Adrenal gland (tissue), 12 donors: ENCODE measurements around the gene MAP2K5. TPM values are rescaled to one million over a fixed set of nuclear protein-coding genes. Genes with fewer than 3 reads are reported as not detected.

ENCODE experiments used
- DNase-seq, 7 donors: peaks; one replicate each; pipeline ENCODE4 v3.0.0-alpha.2; 2019 to 2020
- H3K27ac ChIP-seq, 5 donors: fragments of 200-600 bp; sonication (generic) in 4 of 5; 1 replicate in 3 of 5; 2 replicates in 2 of 5; pipeline versions ENCODE4 v1.5.1 to v1.8.0; 2016 to 2020; ENCODE audit warnings: mild to moderate bottlenecking in 1 of 5
- H3K27me3 ChIP-seq: fragments of 200-600 bp; 2 replicates; pipeline ENCODE4 v1.8.0; 2021
- H3K36me3 ChIP-seq, 2 donors: fragments of 200-600 bp; replicated peaks in 1 of 2; 1 replicate in 1 of 2; 2 replicates in 1 of 2; pipeline versions ENCODE4 v1.5.1 to v1.8.0; 2018 to 2022
- H3K4me1 ChIP-seq, 2 donors: fragments of 200-600 bp; replicated peaks in 1 of 2; 1 replicate in 1 of 2; 2 replicates in 1 of 2; pipeline versions ENCODE4 v1.5.1 to v1.8.0; 2018 to 2021
- H3K4me3 ChIP-seq, 4 donors: fragments of 200-600 bp; sonication (generic) in 3 of 4; one replicate each; pipeline ENCODE4 v1.5.1; 2016 to 2018
- H3K9me3 ChIP-seq, 3 donors: fragments of 200-600 bp; sonication (generic) in 1 of 3; replicated peaks in 1 of 3; 1 replicate in 2 of 3; 2 replicates in 1 of 3; pipeline versions ENCODE4 v1.5.1 to v1.8.0; 2016 to 2021
- CTCF ChIP-seq, 6 experiments: fragments of 450-650 bp in 4 of 6; fragments of 200-600 bp in 2 of 6; sonication (generic) in 1 of 6; IDR thresholded peaks; 1 replicate in 5 of 6; 2 replicates in 1 of 6; pipeline versions ENCODE4 v1.5.1 to v1.8.0; 2016 to 2021; ENCODE audit warnings: antibody characterized with exemption in 6 of 6, mild to moderate bottlenecking in 2 of 6, moderate library complexity in 1 of 6
- POLR2A ChIP-seq, 2 donors: fragments of 450-650 bp; IDR thresholded peaks; one replicate each; pipeline ENCODE4 v1.6.1; 2017; ENCODE audit warnings: antibody characterized with exemption in 2 of 2, mild to moderate bottlenecking in 2 of 2, moderate library complexity in 1 of 2
- WGBS, 4 donors: extraction: QIAGEN DNeasy Blood & Tissue Kit in 2 of 4; methylation state at CpG; one replicate each; pipeline versions ENCODE4 v1.1.5 to v1.1.7; 2013 to 2017; 5-methylcytosine and 5-hydroxymethylcytosine counted together
- intact Hi-C, 2 donors: fragments of 100-400 bp; cut with DNase I; formaldehyde crosslinking; loops; one replicate each; pipeline versions ENCODE4 v1.14.1 to v1.15.0; 2022 to 2023
- polyA plus RNA-seq, 3 donors: library from polyadenylated mRNA; stranded (reverse); fragments of 200-250 nt in 2 of 3; fragments of 350-450 nt in 1 of 3; fragmentation: Illumina TruSeq in 1 of 3; extraction: RNeasy Lipid Tissue Mini Kit (QIAGEN cat#74804) in 1 of 3; gene quantifications; one replicate each; pipeline ENCODE4 v1.2.3, GENCODE V29; 2013 to 2014
- total RNA-seq, 9 donors: library from RNA; depleted of rRNA in 4 of 9; stranded (reverse); fragments of >200 nt in 4 of 9; fragments of 120-200 nt in 1 of 9; fragmentation: NEBNext Ultra II Directional in 1 of 9; extraction: Animal tissue kit (Norgen Biotek cat#: 25700) in 1 of 9; gene quantifications; one replicate each; pipeline versions ENCODE4 v1.1.0 to v1.2.4, GENCODE V29; 2013 to 2023
- donor health status: healthy with polysubstance abuse.
- donor health status: Bipolar disorder and iron deficiency.
- donor health status: DM: yes; HTN: yes; CAD: no.
- donor health status: DM: no; HTN: no; CAD: no.
- donor health status: DM: no; HTN: no; CAD: no.
- donor health status: DM: yes; HTN: yes; CAD: no.

Gene MAP2K5
- total and polyA plus RNA-seq, 12 donors = 10.3 to 33.8 (median 17.0) TPM

GRCh38 chr15:67563092-67563491 lies 20.6 kb downstream of the MAP2K5 start:
- no peak overlapping the region for H3K27ac ChIP-seq
- H3K27me3 ChIP-seq = no peaks in the 10 kb centered on the region
- peaks cover 0 to 4% of the 10 kb centered on the region in 2 donors for H3K4me1 ChIP-seq
- no peaks in the 10 kb centered on the region for H3K9me3 ChIP-seq
- intact Hi-C loops = no loop called here
- 93 to 96% (median 96%) methylated on average over 5 of the region's 5 CpGs for WGBS, 4 donors
- no peak for DNase-seq
- no peak overlapping the region for H3K4me3 ChIP-seq
- no peaks in the 10 kb centered on the region for H3K36me3 ChIP-seq
- no peak for TF ChIP-seq CTCF (IDR thresholded peaks at IDR 0.05)
- no peak for TF ChIP-seq POLR2A (IDR thresholded peaks at IDR 0.05)

- H3K36me3 ChIP-seq = no peaks in the 10 kb centered on the region
- intact Hi-C loops = no loop called here
- WGBS, 4 donors = 83 to 93% (median 88%) methylated on average over 2 of the region's 2 CpGs
Measured at GRCh38 chr15:67564021-67564967, 21.8 kb downstream of the MAP2K5 start.

GRCh38 chr15:67564968-67565345 lies 22.5 kb downstream of the MAP2K5 start:
- Histone ChIP-seq H3K4me3 (no peak overlapping the region), H3K36me3 (no peaks in the 10 kb centered on the region), H3K9me3 (no peaks in the 10 kb centered on the region), H3K27ac (no peak overlapping the region), H3K27me3 (no peaks in the 10 kb centered on the region), H3K4me1 (peaks cover 7 to 11% of the 10 kb centered on the region in 2 donors)
- intact Hi-C loops = no loop called here
- TF ChIP-seq POLR2A (IDR thresholded peaks at IDR 0.05) (no peak), CTCF (IDR thresholded peaks at IDR 0.05) (no peak)
- DNase-seq = no peak
- 71 to 85% (median 79%) methylated on average over 3 of the region's 3 CpGs for WGBS, 4 donors

More at GRCh38 chr15:67564021-67564967, 21.8 kb downstream of the MAP2K5 start:
- Histone ChIP-seq H3K9me3 (no peaks in the 10 kb centered on the region), H3K27ac (no peak overlapping the region), H3K4me1 (peaks cover under 1 to 5% of the 10 kb centered on the region in 2 donors), H3K27me3 (no peaks in the 10 kb centered on the region), H3K4me3 (no peak overlapping the region)
- no peak for DNase-seq
- no peak for TF ChIP-seq POLR2A (IDR thresholded peaks at IDR 0.05)
- TF ChIP-seq CTCF (IDR thresholded peaks at IDR 0.05) = no peak

GRCh38 chr15:67569668-67570067 lies 27.2 kb downstream of the MAP2K5 start:
- no peak for DNase-seq
- H3K27ac ChIP-seq = no peak overlapping the region
- TF ChIP-seq POLR2A (IDR thresholded peaks at IDR 0.05) = no peak
- no peak for TF ChIP-seq CTCF (IDR thresholded peaks at IDR 0.05)
- H3K9me3 ChIP-seq = no peaks in the 10 kb centered on the region
- H3K27me3 ChIP-seq = no peaks in the 10 kb centered on the region
- H3K4me3 ChIP-seq = no peak overlapping the region
- intact Hi-C loops = no loop called here
- 78 to 92% (median 84%) methylated on average over 3 of the region's 3 CpGs for WGBS, 4 donors
- H3K4me1 ChIP-seq = peaks cover 8 to 12% of the 10 kb centered on the region in 2 donors
- no peaks in the 10 kb centered on the region for H3K36me3 ChIP-seq
